ENCODE results near the gene AKAP1. TPM values are rescaled to one million over a fixed set of nuclear protein-coding genes. Genes with fewer than 3 reads are reported as not detected.

The AKAP1 gene
- polyA plus RNA-seq, 3 donors from 2014 or later = 3.6 to 13.3 (median 6.1) TPM

GRCh38 chr17:57135789-57136291, 50.8 kb downstream of the AKAP1 start:
- Mint-ChIP-seq H3K4me1 (no peaks in the 10 kb centered on the region), H3K36me3 (peaks cover 0 to 3% (median 0%) of the 10 kb centered on the region in 3 donors), H3K4me3 (no peak overlapping the region), H3K9me3 (no peaks in the 10 kb centered on the region), H3K27ac (no peak overlapping the region), H3K27me3 (ENCODE audit: low read depth in 3 of 3) (peaks cover 3 to 4% (median 4%) of the 10 kb centered on the region in 3 donors)
- no peak for DNase-seq

- Mint-ChIP-seq H3K27ac (no peak overlapping the region), H3K27me3 (ENCODE audit: low read depth in 3 of 3) (peaks cover 2 to 4% (median 4%) of the 10 kb centered on the region in 3 donors), H3K9me3 (no peaks in the 10 kb centered on the region), H3K4me1 (no peaks in the 10 kb centered on the region), H3K4me3 (no peak overlapping the region), H3K36me3 (peaks cover 0 to 3% (median 0%) of the 10 kb centered on the region in 3 donors)
- DNase-seq = no peak
Measured at GRCh38 chr17:57136355-57136754, 51.3 kb downstream of the AKAP1 start.

GRCh38 chr17:57138030-57138911, 53.2 kb downstream of the AKAP1 start:
- Mint-ChIP-seq H3K27me3 (ENCODE audit: low read depth in 3 of 3) (peaks cover 2 to 5% (median 2%) of the 10 kb centered on the region in 3 donors), H3K4me1 (no peaks in the 10 kb centered on the region), H3K36me3 (peaks cover 0 to 3% (median 0%) of the 10 kb centered on the region in 3 donors), H3K9me3 (no peaks in the 10 kb centered on the region), H3K4me3 (no peak overlapping the region), H3K27ac (no peak overlapping the region)
- DNase-seq = no peak

GRCh38 chr17:57138956-57139576, 54.0 kb downstream of the AKAP1 start:
- peaks cover 0 to 1% (median 0%) of the 10 kb centered on the region in 6 donors for H3K9me3 Mint-ChIP-seq
- H3K4me1 Mint-ChIP-seq = no peaks in the 10 kb centered on the region

GRCh38 chr17:57140316-57140715, 55.3 kb downstream of the AKAP1 start:
- Mint-ChIP-seq H3K27ac (no peak overlapping the region), H3K9me3 (peaks cover 0 to 1% (median 0%) of the 10 kb centered on the region in 6 donors), H3K4me1 (no peaks in the 10 kb centered on the region), H3K4me3 (no peak overlapping the region), H3K36me3 (peaks cover 0 to 3% (median 0%) of the 10 kb centered on the region in 3 donors), H3K27me3 (ENCODE audit: low read depth in 3 of 3) (peaks cover 1 to 5% (median 2%) of the 10 kb centered on the region in 3 donors)
- no peak for DNase-seq

More at GRCh38 chr17:57138956-57139576, 54.0 kb downstream of the AKAP1 start:
- H3K36me3 Mint-ChIP-seq = peaks cover 0 to 3% (median 0%) of the 10 kb centered on the region in 3 donors
- DNase-seq = no peak
- no peak overlapping the region for H3K27ac Mint-ChIP-seq
- H3K4me3 Mint-ChIP-seq = no peak overlapping the region
- H3K27me3 Mint-ChIP-seq (ENCODE audit: low read depth in 3 of 3) = peaks cover 2 to 5% (median 3%) of the 10 kb centered on the region in 3 donors

- DNase-seq = no peak
- no peaks in the 10 kb centered on the region for H3K4me1 Mint-ChIP-seq
- peaks cover 0 to 3% (median 0%) of the 10 kb centered on the region in 3 donors for H3K36me3 Mint-ChIP-seq
- H3K27ac Mint-ChIP-seq = no peak overlapping the region
- no peak overlapping the region for H3K4me3 Mint-ChIP-seq
- H3K27me3 Mint-ChIP-seq (ENCODE audit: low read depth in 3 of 3) = peaks cover 2 to 8% (median 3%) of the 10 kb centered on the region in 3 donors
- peaks cover 0 to 1% (median 0%) of the 10 kb centered on the region in 6 donors for H3K9me3 Mint-ChIP-seq
Measured at GRCh38 chr17:57142925-57143324, 57.9 kb downstream of the AKAP1 start.

- Mint-ChIP-seq H3K9me3 (peaks cover 0 to 1% (median 0%) of the 10 kb centered on the region in 6 donors), H3K36me3 (peaks cover 0 to 3% (median 0%) of the 10 kb centered on the region in 3 donors), H3K27me3 (ENCODE audit: low read depth in 3 of 3) (peaks cover 2 to 8% (median 3%) of the 10 kb centered on the region in 3 donors), H3K4me3 (no peak overlapping the region), H3K27ac (no peak overlapping the region), H3K4me1 (no peaks in the 10 kb centered on the region)
- DNase-seq = no peak
Measured at GRCh38 chr17:57143361-57143760, 58.3 kb downstream of the AKAP1 start.

- peaks cover 0 to 1% (median 0%) of the 10 kb centered on the region in 6 donors for H3K9me3 Mint-ChIP-seq
- no peak for DNase-seq
- H3K36me3 Mint-ChIP-seq = peaks cover 0 to 2% (median 0%) of the 10 kb centered on the region in 3 donors
- no peaks in the 10 kb centered on the region for H3K4me1 Mint-ChIP-seq
- no peak overlapping the region for H3K4me3 Mint-ChIP-seq
- H3K27ac Mint-ChIP-seq = no peak overlapping the region
- H3K27me3 Mint-ChIP-seq (ENCODE audit: low read depth in 3 of 3) = peaks cover 3 to 5% (median 4%) of the 10 kb centered on the region in 3 donors
Measured at GRCh38 chr17:57143919-57144318, 58.9 kb downstream of the AKAP1 start.

- no peak for DNase-seq
- Mint-ChIP-seq H3K27me3 (ENCODE audit: low read depth in 3 of 3) (peaks cover 3 to 6% (median 4%) of the 10 kb centered on the region in 3 donors), H3K9me3 (peaks cover 0 to 1% (median 0%) of the 10 kb centered on the region in 6 donors), H3K36me3 (no peaks in the 10 kb centered on the region), H3K4me1 (no peaks in the 10 kb centered on the region), H3K27ac (no peak overlapping the region), H3K4me3 (no peak overlapping the region)
Measured at GRCh38 chr17:57144567-57144966, 59.5 kb downstream of the AKAP1 start.

- H3K27me3 Mint-ChIP-seq (ENCODE audit: low read depth in 3 of 3) = peaks cover 3 to 6% (median 4%) of the 10 kb centered on the region in 3 donors
- DNase-seq = no peak
- H3K4me1 Mint-ChIP-seq = no peaks in the 10 kb centered on the region
- no peaks in the 10 kb centered on the region for H3K36me3 Mint-ChIP-seq
- H3K27ac Mint-ChIP-seq = no peak overlapping the region
- peaks cover 0 to 1% (median 0%) of the 10 kb centered on the region in 6 donors for H3K9me3 Mint-ChIP-seq
- no peak overlapping the region for H3K4me3 Mint-ChIP-seq
Measured at GRCh38 chr17:57145347-57145746, 60.3 kb downstream of the AKAP1 start.

- Mint-ChIP-seq H3K27me3 (ENCODE audit: low read depth in 3 of 3) (peaks cover 3 to 8% (median 7%) of the 10 kb centered on the region in 3 donors), H3K27ac (no peak overlapping the region), H3K4me3 (no peak overlapping the region), H3K9me3 (peaks cover 0 to 1% (median 0%) of the 10 kb centered on the region in 6 donors), H3K4me1 (no peaks in the 10 kb centered on the region), H3K36me3 (no peaks in the 10 kb centered on the region)
- no peak for DNase-seq
Measured at GRCh38 chr17:57146273-57146672, 61.2 kb downstream of the AKAP1 start.

- no peak overlapping the region for H3K4me3 Mint-ChIP-seq
- H3K27me3 Mint-ChIP-seq (ENCODE audit: low read depth in 3 of 3) = peaks cover 2 to 8% (median 5%) of the 10 kb centered on the region in 3 donors
- H3K36me3 Mint-ChIP-seq = no peaks in the 10 kb centered on the region
- no peaks in the 10 kb centered on the region for H3K4me1 Mint-ChIP-seq
- no peaks in the 10 kb centered on the region for H3K9me3 Mint-ChIP-seq
- no peak for DNase-seq
- no peak overlapping the region for H3K27ac Mint-ChIP-seq
Measured at GRCh38 chr17:57151798-57152197, 66.8 kb downstream of the AKAP1 start.

- Mint-ChIP-seq H3K4me1 (no peaks in the 10 kb centered on the region), H3K9me3 (no peaks in the 10 kb centered on the region)
- no peak for DNase-seq
Measured at GRCh38 chr17:57152967-57153528, 68.0 kb downstream of the AKAP1 start.

More at GRCh38 chr17:57152967-57153528, 68.0 kb downstream of the AKAP1 start:
- Mint-ChIP-seq H3K27ac (no peak overlapping the region), H3K27me3 (ENCODE audit: low read depth in 3 of 3) (peaks cover 0 to 8% (median 4%) of the 10 kb centered on the region in 3 donors), H3K4me3 (no peak overlapping the region), H3K36me3 (no peaks in the 10 kb centered on the region)
